Stimulated activated CD8-positive, alpha-beta memory T cell treated with anti-CD3 and anti-CD28 coated beads, Interleukin-15, amount 100 ng/mL, for 24 hours (primary cell): ENCODE data around the gene LRRC4C.

ENCODE experiments used
- DNase-seq: peaks from one replicate; pipeline ENCODE4 v3.0.0-alpha.2; 2020; ENCODE audit warnings: low read depth

The LRRC4C gene

DNA sequence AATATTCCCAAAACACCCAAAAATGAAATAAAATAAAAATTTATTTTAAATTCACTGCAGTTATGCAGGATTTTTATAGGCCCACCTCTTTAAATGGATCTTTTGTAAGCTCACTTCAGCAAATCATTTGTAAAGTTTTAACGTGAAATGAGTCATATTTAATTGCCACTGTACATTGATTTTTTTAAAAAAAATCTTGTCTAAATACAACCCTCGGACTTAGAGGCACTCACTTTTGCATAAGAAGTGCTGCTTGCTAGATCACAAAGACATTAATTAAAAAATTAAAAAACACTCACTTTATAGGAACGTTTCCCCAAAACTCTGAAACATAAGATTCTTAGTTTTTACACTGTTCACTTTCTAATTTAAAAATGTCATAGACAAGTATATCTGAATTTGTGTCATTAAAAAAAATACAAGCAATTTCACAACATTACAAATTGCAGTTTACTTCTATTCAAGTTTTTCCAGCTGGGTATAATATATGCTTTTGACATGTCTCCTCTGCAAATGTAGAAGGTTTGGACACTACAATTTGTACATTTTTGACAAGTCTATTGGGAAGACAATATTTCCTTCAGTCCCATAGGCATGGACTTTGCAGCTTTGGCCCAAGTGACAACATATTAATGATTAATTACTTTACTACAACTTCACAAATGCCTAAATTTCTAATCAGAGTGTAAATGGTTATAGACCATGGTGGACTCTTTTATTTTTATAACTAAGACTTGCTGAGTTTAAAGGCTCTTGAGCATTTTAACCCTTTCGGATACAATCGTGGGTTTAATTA lies 1088.4 kb downstream of the LRRC4C start:
- no peak for DNase-seq

GRCh38 chr11:40360206-40360798 lies 1099.2 kb downstream of the LRRC4C start:
- DNase-seq = no peak

DNA sequence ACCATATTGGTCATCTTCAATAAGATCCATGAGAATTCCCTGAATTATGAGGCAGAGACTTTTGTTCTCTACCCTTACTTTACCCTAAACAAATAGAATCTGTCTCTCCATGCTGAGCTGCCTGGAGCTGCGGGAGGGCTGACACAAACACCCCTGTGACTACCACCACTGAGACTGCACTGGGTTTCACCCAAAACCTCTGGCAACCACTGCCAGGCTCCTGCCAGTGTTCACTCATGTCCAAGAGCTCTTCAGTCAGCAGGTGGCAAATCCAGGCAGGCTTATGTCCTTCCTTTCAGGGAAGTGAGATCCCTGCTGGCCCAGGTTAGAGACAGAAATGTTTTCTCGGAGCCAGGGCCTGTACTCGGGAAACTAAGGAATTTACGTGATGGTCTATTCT lies 1105.3 kb downstream of the LRRC4C start:
- no peak for DNase-seq

GRCh38 chr11:40340911-40341310 lies 1118.5 kb downstream of the LRRC4C start:
- DNase-seq = no peak

DNA sequence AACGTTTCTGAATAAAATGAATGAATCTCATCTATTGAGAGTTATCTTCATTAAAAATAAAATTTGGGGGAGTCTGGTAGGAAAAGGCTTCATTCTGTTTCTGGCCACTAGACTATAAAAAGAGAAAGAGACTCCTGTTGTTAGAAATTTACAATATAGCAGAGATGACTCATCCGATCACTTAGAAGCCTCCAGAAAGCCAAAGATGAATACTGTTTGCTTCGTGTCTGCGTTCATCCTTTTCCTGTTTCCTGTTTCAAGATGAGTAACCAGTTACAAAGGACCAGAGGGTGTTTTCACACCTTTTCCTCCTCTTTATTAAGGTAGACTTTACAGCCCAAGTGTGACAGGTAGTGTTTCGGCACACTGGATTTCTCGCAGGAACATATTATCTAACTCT lies 1120.7 kb downstream of the LRRC4C start:
- DNase-seq = no peak

DNA sequence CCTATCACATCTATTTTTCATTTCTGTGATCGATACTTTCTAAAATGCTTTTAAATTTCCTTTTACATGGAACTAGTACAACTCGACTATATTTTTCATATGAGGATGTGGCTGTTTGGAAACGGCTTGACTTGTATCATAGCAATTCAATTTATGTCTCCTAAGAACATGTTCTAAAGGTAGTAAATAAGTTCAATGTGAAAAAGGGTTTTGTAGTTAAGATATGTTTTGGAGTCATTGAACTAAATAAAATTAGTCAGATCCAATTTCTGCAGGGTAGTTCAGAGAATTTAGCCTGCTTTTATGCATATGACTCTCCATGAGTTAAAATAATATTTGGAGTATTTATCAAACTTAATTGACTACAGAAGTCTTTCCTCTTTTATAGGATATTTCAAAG lies 1121.4 kb downstream of the LRRC4C start:
- DNase-seq = no peak

DNA sequence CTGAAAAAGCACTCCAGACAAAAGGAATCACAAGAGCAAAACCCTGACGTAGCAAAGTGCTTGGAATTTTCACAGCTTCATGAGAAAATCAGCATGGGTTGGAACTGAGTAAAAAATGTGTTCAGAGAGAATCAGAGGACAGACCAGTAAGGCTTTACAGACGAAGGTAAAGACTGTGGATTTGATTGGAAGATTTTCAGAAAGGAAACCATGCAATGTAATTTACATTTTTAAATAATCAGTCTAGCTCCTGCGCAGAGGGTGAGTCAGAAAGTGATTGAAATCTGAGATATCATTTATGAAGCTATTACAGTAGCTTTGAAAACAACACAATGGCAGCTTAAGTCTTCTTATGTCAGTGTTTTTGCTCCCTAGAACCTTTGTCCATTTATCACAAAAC lies 1122.3 kb downstream of the LRRC4C start:
- DNase-seq = no peak

DNA sequence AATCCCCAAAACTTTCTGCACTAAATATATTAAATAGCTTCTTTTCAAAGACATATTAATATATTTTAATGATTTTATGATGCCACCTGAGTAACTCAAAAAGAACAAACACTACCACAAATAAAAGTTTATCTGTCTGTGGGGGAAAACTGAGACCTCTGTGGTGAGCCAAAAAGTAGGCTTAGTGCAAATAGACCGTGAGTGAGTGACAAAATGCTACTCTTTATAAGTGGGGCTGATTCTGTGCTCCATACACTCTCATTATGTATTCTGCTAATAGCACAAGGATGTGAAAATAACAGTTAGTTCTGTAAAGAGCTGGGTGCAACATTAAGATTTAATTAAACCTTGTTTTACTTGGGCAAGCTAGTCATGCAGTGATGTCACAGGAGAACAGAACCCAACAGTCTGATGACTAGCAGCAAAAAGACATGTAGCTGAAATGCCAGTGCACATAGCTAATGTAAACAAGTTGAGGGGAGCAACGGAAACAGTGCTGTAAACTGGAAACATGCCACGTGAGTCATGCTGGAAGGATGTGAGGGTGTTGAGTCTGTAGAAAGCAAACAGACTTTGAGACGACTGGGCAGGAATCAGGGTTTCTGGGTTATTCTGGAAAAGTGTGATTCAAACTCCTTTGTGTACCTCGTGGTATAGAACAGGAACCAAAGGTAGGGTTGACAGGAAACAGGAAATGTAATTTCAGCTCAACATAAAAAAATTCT lies 1130.4 kb downstream of the LRRC4C start:
- DNase-seq = no peak

DNA sequence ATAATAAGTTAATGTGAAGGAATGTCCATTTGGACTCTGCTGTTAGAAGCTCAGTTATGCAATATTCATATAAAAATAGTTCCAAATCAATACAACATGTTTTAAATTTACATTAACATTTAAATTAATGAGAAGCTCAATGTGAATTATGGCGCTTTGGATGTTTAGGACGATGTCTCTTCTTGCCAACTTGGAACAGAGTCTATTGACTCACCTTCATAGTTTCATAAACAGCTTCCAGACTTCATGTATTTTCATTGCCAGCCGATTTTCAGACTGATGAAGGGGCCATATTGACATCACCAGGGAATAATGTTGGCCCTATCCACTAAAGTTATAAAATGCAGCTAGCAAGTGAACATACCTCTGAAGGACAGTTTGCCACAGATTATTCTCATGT lies 1136.2 kb downstream of the LRRC4C start:
- DNase-seq = no peak

GRCh38 chr11:40321537-40321936 lies 1137.9 kb downstream of the LRRC4C start:
- no peak for DNase-seq

GRCh38 chr11:40316171-40316570 lies 1143.3 kb downstream of the LRRC4C start:
- no peak for DNase-seq

DNA sequence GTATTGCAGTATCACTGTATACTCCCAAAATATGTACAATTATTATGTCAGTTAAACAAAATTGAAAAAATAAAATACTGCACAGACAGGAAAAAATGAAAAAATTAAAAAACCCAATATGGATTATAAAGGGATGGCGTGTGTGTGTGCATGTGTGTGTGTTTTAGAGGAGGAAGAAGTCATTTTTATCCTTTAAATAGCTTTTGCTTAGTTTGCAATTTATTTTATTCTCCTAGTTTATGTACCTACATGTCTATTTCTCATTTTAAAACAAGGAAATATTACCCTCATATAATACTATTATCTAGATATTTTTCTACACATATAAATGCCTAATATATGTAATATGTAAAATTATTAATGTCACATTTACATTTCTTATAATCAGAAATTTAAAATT lies 1144.3 kb downstream of the LRRC4C start:
- no peak for DNase-seq

DNA sequence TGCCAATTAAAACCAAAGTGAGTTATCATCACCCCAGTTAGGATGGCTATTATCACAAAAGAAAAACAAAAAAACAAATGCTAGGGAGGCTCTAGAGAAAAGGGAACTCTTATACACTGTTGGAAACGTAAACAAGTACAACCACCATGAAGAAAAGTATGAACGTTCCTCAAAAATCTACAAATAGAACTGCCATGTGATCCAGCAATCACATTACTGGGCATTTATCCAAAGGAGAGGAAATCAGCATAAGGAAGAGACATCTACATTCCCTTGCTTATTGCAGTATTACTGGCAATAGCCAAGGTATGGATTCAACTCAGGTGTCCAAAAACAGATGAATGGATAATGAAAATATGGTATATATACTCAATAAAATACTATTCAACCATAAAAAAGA lies 1145.1 kb downstream of the LRRC4C start:
- DNase-seq = no peak

- DNase-seq = no peak
Observed at GRCh38 chr11:40306938-40307548, 1152.4 kb downstream of the LRRC4C start.

- DNase-seq = no peak
Observed at GRCh38 chr11:40302669-40303068, 1156.8 kb downstream of the LRRC4C start.

GRCh38 chr11:40295466-40295865 lies 1164.0 kb downstream of the LRRC4C start:
- no peak for DNase-seq

- no peak for DNase-seq
Observed at GRCh38 chr11:40294741-40295140, 1164.7 kb downstream of the LRRC4C start.

GRCh38 chr11:40294349-40294735 lies 1165.1 kb downstream of the LRRC4C start:
- DNase-seq = no peak

- DNase-seq = no peak
Observed at GRCh38 chr11:40293655-40294348, 1165.7 kb downstream of the LRRC4C start.

- no peak for DNase-seq
Observed at GRCh38 chr11:40292721-40293508, 1166.5 kb downstream of the LRRC4C start.

GRCh38 chr11:40291741-40292140 lies 1167.7 kb downstream of the LRRC4C start:
- DNase-seq = no peak
